Measurements from ENCODE around the gene RGS3. TPM values are rescaled to one million over a fixed set of nuclear protein-coding genes. Genes with fewer than 3 reads are reported as not detected.

Gene RGS3
- total and polyA plus RNA-seq, 10 donors: 17.5 to 122 (median 82.5) TPM

GRCh38 chr9:113492343-113493202, 29.0 kb downstream of the RGS3 start:
- H3K9me3 ChIP-seq: no peaks in the 10 kb centered on the region
- H3K4me3 ChIP-seq: no peak overlapping the region
- intact Hi-C loops (cut with DNase I; ENCODE audit: low total_unique reads): no loop called here
- no peaks in the 10 kb centered on the region for H3K27me3 ChIP-seq (replicated peaks in 1 of 7)
- DNase-seq: no peak
- 43 to 63% (median 59%) methylated on average over 11 of the region's 11 CpGs for WGBS, 5 donors
- TF ChIP-seq CTCF (IDR thresholded peaks at IDR 0.05 in 8 of 11, conservative IDR thresholded peaks at IDR 0.05 in 3 of 11) (no peak), POLR2AphosphoS5 (IDR thresholded peaks at IDR 0.05) (peak in 1 of 3 donors; percentile 44), POLR2A (IDR thresholded peaks at IDR 0.05) (no peak)
- H3K4me1 ChIP-seq: peaks cover 0 to 21% (median 10%) of the 10 kb centered on the region in 6 donors
- peak overlapping the region in 6 of 8 donors; percentile 1 to 61 (median 34) for H3K27ac ChIP-seq
- no peaks in the 10 kb centered on the region for H3K36me3 ChIP-seq

- intact Hi-C loops (cut with DNase I; ENCODE audit: low total_unique reads): no loop called here
- peaks cover 0 to 21% (median 10%) of the 10 kb centered on the region in 6 donors for H3K4me1 ChIP-seq
- TF ChIP-seq POLR2AphosphoS5 (IDR thresholded peaks at IDR 0.05) (no peak), CTCF (IDR thresholded peaks at IDR 0.05 in 8 of 11, conservative IDR thresholded peaks at IDR 0.05 in 3 of 11) (no peak), POLR2A (IDR thresholded peaks at IDR 0.05) (no peak)
- H3K27me3 ChIP-seq (replicated peaks in 1 of 7): no peaks in the 10 kb centered on the region
- no peaks in the 10 kb centered on the region for H3K9me3 ChIP-seq
- peak overlapping the region in 6 of 8 donors; percentile 1 to 61 (median 34) for H3K27ac ChIP-seq
- no peak overlapping the region for H3K4me3 ChIP-seq
- DNase-seq: no peak
- H3K36me3 ChIP-seq: no peaks in the 10 kb centered on the region
Measured at GRCh38 chr9:113493203-113493520, 29.6 kb downstream of the RGS3 start.

- intact Hi-C loops (cut with DNase I; ENCODE audit: low total_unique reads): no loop called here
- Histone ChIP-seq H3K27me3 (replicated peaks in 1 of 7) (no peaks in the 10 kb centered on the region), H3K27ac (no peak overlapping the region), H3K4me1 (peaks cover 0 to 29% (median 13%) of the 10 kb centered on the region in 6 donors), H3K4me3 (no peak overlapping the region), H3K9me3 (no peaks in the 10 kb centered on the region), H3K36me3 (no peaks in the 10 kb centered on the region)
- 86 to 94% (median 89%) methylated on average over 3 of the region's 3 CpGs for WGBS, 5 donors
- no peak for TF ChIP-seq POLR2A (IDR thresholded peaks at IDR 0.05)
- TF ChIP-seq CTCF (IDR thresholded peaks at IDR 0.05 in 8 of 11, conservative IDR thresholded peaks at IDR 0.05 in 3 of 11): no peak
- TF ChIP-seq POLR2AphosphoS5 (IDR thresholded peaks at IDR 0.05): no peak
- no peak for DNase-seq
Measured at GRCh38 chr9:113495526-113495925, 32.0 kb downstream of the RGS3 start.

- DNase-seq: no peak
- H3K4me3 ChIP-seq: no peak overlapping the region
- intact Hi-C loops (cut with DNase I; ENCODE audit: low total_unique reads): no loop called here
- peaks cover 0 to 26% (median 15%) of the 10 kb centered on the region in 6 donors for H3K4me1 ChIP-seq
- no peak overlapping the region for H3K27ac ChIP-seq
- no peaks in the 10 kb centered on the region for H3K36me3 ChIP-seq
- WGBS, 5 donors: 95 to 100% (median 97%) methylated on average over 7 to 9 of the region's 9 CpGs; no CpG with 5 or more reads in 1 of the 5 donors
- H3K9me3 ChIP-seq: no peaks in the 10 kb centered on the region
- TF ChIP-seq POLR2AphosphoS5 (IDR thresholded peaks at IDR 0.05): no peak
- TF ChIP-seq CTCF (IDR thresholded peaks at IDR 0.05 in 8 of 11, conservative IDR thresholded peaks at IDR 0.05 in 3 of 11): no peak
- TF ChIP-seq POLR2A (IDR thresholded peaks at IDR 0.05): no peak
- no peaks in the 10 kb centered on the region for H3K27me3 ChIP-seq (replicated peaks in 1 of 7)
Measured at GRCh38 chr9:113497051-113497450, 33.5 kb downstream of the RGS3 start.
